Body of pancreas (tissue), 4 donors: Measurements from ENCODE around the gene LINS1.

ENCODE experiments used
- CTCF ChIP-seq, 7 experiments: fragments of 450-650 bp in 4 of 7; fragments of 200-600 bp in 3 of 7; sonication (generic) in 3 of 7; IDR thresholded peaks; one replicate each; pipeline ENCODE4 v1.5.1; 2016 to 2019; ENCODE audit warnings: antibody characterized with exemption in 7 of 7
- POLR2A ChIP-seq, 3 donors: fragments of 450-650 bp; IDR thresholded peaks; one replicate each; pipeline ENCODE4 v1.6.1; 2016; ENCODE audit warnings: antibody characterized with exemption in 3 of 3, mild to moderate bottlenecking in 2 of 3

- TF ChIP-seq CTCF (IDR thresholded peaks at IDR 0.05) (no peak), POLR2A (IDR thresholded peaks at IDR 0.05) (no peak)
Measured at GRCh38 chr15:100569391-100569790, 32.6 kb downstream of the LINS1 start.
